Endothelial cell of umbilical vein (primary cell): ENCODE measurements around the gene UBE2QL1. TPM values are rescaled to one million over a fixed set of nuclear protein-coding genes. Genes with fewer than 3 reads are reported as not detected.

ENCODE experiments used
- BruUV-seq: library from RNA; stranded (reverse); fragments of 400-500 nt; replicated peaks from 2 replicates; lab custom pipeline; 2021; lab: Mats Ljungman, UMichigan
- CTCF ChIA-PET: fragments of 300-600, 350-600 bp; sonication (Branson Sonifier 250); formaldehyde crosslinking; loops from one replicate; lab custom pipeline; 2021; ENCODE audit warnings: antibody characterized with exemption, inconsistent platforms; lab: Charles Lee
- POLR2A ChIA-PET: fragments of 300-600, 350-600 bp; sonication (Branson Sonifier 250); formaldehyde crosslinking; loops from one replicate; lab custom pipeline; 2021; ENCODE audit warnings: antibody characterized with exemption, inconsistent platforms; lab: Charles Lee
- DNase-seq: peaks from one replicate; pipeline ENCODE4 v3.0.0-alpha.2; 2011; ENCODE audit warnings: low read depth, low spot score
- FAIRE-seq: peaks from 2 replicates; lab custom pipeline; 2011; peaks lifted over from hg19 to GRCh38; lab: Jason Lieb, UNC
- H2AFZ ChIP-seq: 2 replicates; pipeline ENCODE4 v1.6.0; 2012; ENCODE audit warnings: low read depth, low read length, control low read depth, inconsistent platforms
- H3K27ac ChIP-seq: 2 replicates; pipeline ENCODE4 v1.5.1; 2011; ENCODE audit warnings: low read depth, mild to moderate bottlenecking, control low read depth, low read length, moderate library complexity; ENCODE audit not compliant: insufficient read depth
- H3K27me3 ChIP-seq, 2 experiments: 2 replicates each; pipeline versions ENCODE4 v1.6.0 to v1.6.1; 2011; ENCODE audit warnings: low read length in 2 of 2, mixed read lengths in 1 of 2; ENCODE audit not compliant: control insufficient read depth in 2 of 2, insufficient read depth in 2 of 2
- H3K36me3 ChIP-seq, 2 experiments: 2 replicates in 1 of 2; 3 replicates in 1 of 2; pipeline ENCODE4 v1.5.1; 2011; ENCODE audit warnings: low read length in 2 of 2, mild to moderate bottlenecking in 1 of 2, moderate library complexity in 1 of 2; ENCODE audit not compliant: control insufficient read depth in 2 of 2, insufficient read depth in 2 of 2; ENCODE audit errors: extremely low read depth in 1 of 2
- H3K4me1 ChIP-seq: 3 replicates; pipeline ENCODE4 v1.5.1; 2011; ENCODE audit warnings: mild to moderate bottlenecking, low read length; ENCODE audit not compliant: control insufficient read depth, insufficient read depth; ENCODE audit errors: extremely low read depth
- H3K4me2 ChIP-seq: 2 replicates; pipeline ENCODE4 v1.6.1; 2011; ENCODE audit warnings: low read length, control low read depth, mixed read lengths; ENCODE audit not compliant: insufficient read depth
- H3K4me3 ChIP-seq, 3 experiments: fragments of 200-600 bp in 1 of 3; sonication (generic), shearing (Covaris generic) in 1 of 3; replicated peaks in 1 of 3; 2 replicates each; pipeline ENCODE4 v1.5.1; 2011 to 2016; ENCODE audit warnings: control low read depth in 3 of 3, low read length in 3 of 3, mild to moderate bottlenecking in 2 of 3, inconsistent platforms in 1 of 3, low read depth in 1 of 3, moderate library complexity in 1 of 3; ENCODE audit not compliant: insufficient read depth in 1 of 3
- H3K79me2 ChIP-seq: 2 replicates; pipeline ENCODE4 v1.6.0; 2012; ENCODE audit warnings: low read length, inconsistent platforms; ENCODE audit not compliant: control insufficient read depth, insufficient read depth
- H3K9ac ChIP-seq: replicated peaks from 2 replicates; pipeline ENCODE3; 2011; ENCODE audit warnings: low read length, control low read depth; ENCODE audit not compliant: insufficient read depth; ENCODE audit errors: extremely low read depth
- H3K9me1 ChIP-seq: replicated peaks from 3 replicates; pipeline ENCODE4 v1.6.0; 2011; ENCODE audit warnings: mild to moderate bottlenecking, low read length; ENCODE audit not compliant: control insufficient read depth, insufficient read depth; ENCODE audit errors: extremely low read depth
- H3K9me3 ChIP-seq: replicated peaks from 2 replicates; pipeline ENCODE4 v1.5.1; 2012; ENCODE audit warnings: low read length, inconsistent platforms; ENCODE audit not compliant: control insufficient read depth, insufficient read depth
- H4K20me1 ChIP-seq: replicated peaks from 2 replicates; pipeline ENCODE3; 2011; ENCODE audit warnings: mild to moderate bottlenecking, low read length; ENCODE audit not compliant: control insufficient read depth, insufficient read depth; ENCODE audit errors: extremely low read depth
- CTCF ChIP-seq, 2 donors: IDR thresholded peaks; 1 replicate in 1 of 2; 2 replicates in 1 of 2; pipeline ENCODE4 v1.5.1; 2011; ENCODE audit warnings: low read length in 2 of 2, mild to moderate bottlenecking in 2 of 2, moderate library complexity in 2 of 2, control low read depth in 1 of 2, inconsistent platforms in 1 of 2, low read depth in 1 of 2; ENCODE audit not compliant: insufficient read depth in 1 of 2; ENCODE audit errors: extremely low read depth in 1 of 2
- EZH2 ChIP-seq: IDR thresholded peaks from 2 replicates; pipeline ENCODE4 v1.6.1; 2012; ENCODE audit warnings: borderline replicate concordance, low read depth, mild to moderate bottlenecking, moderate library complexity, low read length, inconsistent platforms; ENCODE audit not compliant: severe bottlenecking
- FOS ChIP-seq: IDR thresholded peaks from 2 replicates; pipeline ENCODE4 v1.6.1; 2011; ENCODE audit warnings: mild to moderate bottlenecking, low read length, moderate library complexity, borderline replicate concordance; ENCODE audit not compliant: insufficient read depth
- GATA2 ChIP-seq: IDR thresholded peaks from 2 replicates; pipeline ENCODE4 v1.7.0; 2011; ENCODE audit warnings: low read depth, mild to moderate bottlenecking, moderate library complexity, mixed read lengths, low read length; ENCODE audit not compliant: insufficient read length, insufficient read depth
- JUN ChIP-seq: IDR thresholded peaks from 2 replicates; pipeline ENCODE4 v1.6.1; 2011; ENCODE audit warnings: borderline replicate concordance, low read depth; ENCODE audit not compliant: insufficient read length, insufficient read depth
- MAX ChIP-seq: IDR thresholded peaks from 2 replicates; pipeline ENCODE4 v1.6.1; 2011; ENCODE audit not compliant: insufficient read depth, insufficient read length
- MYC ChIP-seq: IDR thresholded peaks from one replicate; pipeline ENCODE4 v1.6.1; 2011; ENCODE audit warnings: mild to moderate bottlenecking, low read depth, low read length
- POLR2A ChIP-seq: IDR thresholded peaks from 2 replicates; pipeline ENCODE4 v1.6.1; 2012; ENCODE audit warnings: low read depth, mild to moderate bottlenecking, control low read depth, low read length
- POLR2AphosphoS5 ChIP-seq: IDR thresholded peaks from 2 replicates; pipeline ENCODE4 v1.6.1; 2012; ENCODE audit warnings: low read depth, mild to moderate bottlenecking, control low read depth, low read length, moderate library complexity; ENCODE audit not compliant: insufficient read depth
- dilution Hi-C: fragments of 300-500 bp; cut with MboI; formaldehyde crosslinking; loops from one replicate; pipeline ENCODE4 v1.15.0; 2019; ENCODE audit warnings: low sequenced_read_pairs; ENCODE audit not compliant: extremely low pct_ligation_motif_present
- intact Hi-C: fragments of 100-400 bp; cut with micrococcal nuclease; formaldehyde crosslinking; loops from one replicate; pipeline ENCODE4 v1.10.0; 2022
- polyA plus RNA-seq, 4 experiments: library from polyadenylated mRNA; depleted of rRNA in 3 of 4; stranded (reverse) in 3 of 4; unstranded in 1 of 4; fragments of >200 nt; gene quantifications; 2 replicates each; pipeline versions ENCODE4 v1.2.1 to v1.2.3, GENCODE V29; 2011 to 2012; ENCODE audit warnings: missing spikeins in 1 of 4
- total RNA-seq: library from RNA; stranded (reverse); gene quantifications from 2 replicates; pipeline ENCODE4 v1.2.3, GENCODE V29; 2021

Gene UBE2QL1
- total and polyA plus RNA-seq, 2 donors (not counting 3 experiments of a cell fraction or from before 2014, with no cell fraction given), result 0.04 to 0.15 TPM

- Histone ChIP-seq H3K36me3 (no peaks in the 10 kb centered on the region), H3K9me1 (no peaks in the 10 kb centered on the region), H3K27ac (no peak overlapping the region), H2AFZ (no peak overlapping the region), H3K79me2 (no peaks in the 10 kb centered on the region), H3K27me3 (peaks cover 27 to 32% of the 10 kb centered on the region in 2 experiments), H3K4me1 (peaks cover 5% of the 10 kb centered on the region), H4K20me1 (no peaks in the 10 kb centered on the region), H3K4me2 (no peak overlapping the region), H3K9me3 (no peaks in the 10 kb centered on the region), H3K9ac (no peak overlapping the region), H3K4me3 (no peak overlapping the region)
- FAIRE-seq (no peak), DNase-seq (no peak)
- CTCF ChIA-PET, result no interaction called here
- intact Hi-C loops (no loop called here), dilution Hi-C loops (no loop called here)
- POLR2A ChIA-PET, result no interaction called here
- no TSS peak for BruUV-seq
- TF ChIP-seq MYC (no peak), POLR2AphosphoS5 (no peak), POLR2A (no peak), EZH2 (no peak), CTCF (IDR thresholded peaks at IDR 0.05; ENCODE audit: extremely low read depth in 1 of 2, insufficient read depth in 1 of 2, low read depth in 1 of 2, low read length in 2 of 2) (no peak), FOS (no peak), JUN (no peak), GATA2 (no peak), MAX (no peak)
Observed at GRCh38 chr5:6452622-6453504, 4.2 kb downstream of the UBE2QL1 start.
